Stimulated activated CD8-positive, alpha-beta memory T cell treated with anti-CD3 and anti-CD28 coated beads, Interleukin-2, amount 100 ng/mL, for 1 hour (primary cell): Measurements from ENCODE around the gene SWSAP1.

Experiments used
- DNase-seq, 2 donors: peaks; one replicate each; pipeline ENCODE4 v3.0.0-alpha.2; 2020; ENCODE audit warnings: low read depth in 2 of 2

SWSAP1 gene

GRCh38 chr19:11408591-11408990, 34.1 kb downstream of the SWSAP1 start:
- no peak for DNase-seq

- DNase-seq, result no peak
These were observed 36.2 kb downstream of the SWSAP1 start for GRCh38 chr19:11410682-11411081.

- no peak for DNase-seq
These were observed 40.1 kb downstream of the SWSAP1 start for GRCh38 chr19:11414544-11414943.

- no peak for DNase-seq
These were observed 42.0 kb downstream of the SWSAP1 start for GRCh38 chr19:11416346-11417052.

GRCh38 chr19:11418094-11418548, 43.7 kb downstream of the SWSAP1 start:
- no peak for DNase-seq

- DNase-seq, result no peak
These were observed 44.4 kb downstream of the SWSAP1 start, which contains the start of gene RGL3 for GRCh38 chr19:11418549-11419506. TSS of gene RGL3 (minus strand) at chr19:11419314. CDS start at chr19:11419278, 36 bp downstream.

- DNase-seq, result no peak
These were observed 46.2 kb downstream of the SWSAP1 start for GRCh38 chr19:11420429-11421370.

- peak in 1 of 2 donors; percentile 24 for DNase-seq
These were observed 47.1 kb downstream of the SWSAP1 start for GRCh38 chr19:11421371-11422098.

GRCh38 chr19:11422163-11423065, 47.9 kb downstream of the SWSAP1 start:
- peak in 1 of 2 donors; percentile 39 for DNase-seq

GRCh38 chr19:11423164-11423790, 48.8 kb downstream of the SWSAP1 start:
- no peak for DNase-seq

GRCh38 chr19:11423791-11424181, 49.3 kb downstream of the SWSAP1 start:
- DNase-seq, result no peak
